Panc1 (cell line): ENCODE measurements around the gene ZNF322. TPM values are rescaled to one million over a fixed set of nuclear protein-coding genes. Genes with fewer than 3 reads are reported as not detected.

Source experiments
- ATAC-seq: fragments of 200-7000 bp; cut with Tn5 transposase; 2 replicates; pipeline ENCODE4 v1.9.1; 2020; ENCODE audit warnings: mild to moderate bottlenecking, moderate library complexity
- BruUV-seq: library from RNA; stranded (reverse); fragments of 400-500 nt; replicated peaks from 2 replicates; lab custom pipeline; 2021; lab: Mats Ljungman, UMichigan
- CTCF ChIA-PET: fragments of 300-600 bp; sonication (Branson Sonifier 250); formaldehyde crosslinking; loops from one replicate; lab custom pipeline; 2022; ENCODE audit warnings: antibody characterized with exemption; lab: Charles Lee
- POLR2A ChIA-PET: fragments of 300-600 bp; sonication (Branson Sonifier 250); formaldehyde crosslinking; loops from one replicate; lab custom pipeline; 2022; ENCODE audit warnings: antibody characterized with exemption; lab: Charles Lee
- DNase-seq: peaks from one replicate; pipeline ENCODE4 v3.0.0-alpha.2; 2010; ENCODE audit warnings: low read depth, low spot score
- H3K27ac ChIP-seq: 2 replicates; pipeline ENCODE4 v1.5.1; 2011; ENCODE audit warnings: mild to moderate bottlenecking, low read length, inconsistent platforms
- H3K27me3 ChIP-seq: fragments of 200-500 bp; sonication (Bioruptor generic); 2 replicates; pipeline ENCODE4 v1.6.0; 2014; ENCODE audit warnings: low read length, inconsistent platforms; ENCODE audit not compliant: control insufficient read depth, insufficient read depth
- H3K36me3 ChIP-seq: fragments of 200-500 bp; sonication (Bioruptor generic); 2 replicates; pipeline ENCODE4 v1.5.1; 2014; ENCODE audit warnings: inconsistent platforms, mild to moderate bottlenecking, low read length, moderate library complexity; ENCODE audit not compliant: control insufficient read depth, insufficient read depth
- H3K4me1 ChIP-seq: 2 replicates; pipeline ENCODE4 v1.5.1; 2011; ENCODE audit warnings: inconsistent platforms, mild to moderate bottlenecking, low read length, moderate library complexity; ENCODE audit not compliant: control insufficient read depth, insufficient read depth
- H3K4me3 ChIP-seq, 2 experiments: 2 replicates each; pipeline ENCODE4 v1.5.1; 2011 to 2012; ENCODE audit warnings: low read depth in 2 of 2, low read length in 2 of 2, mild to moderate bottlenecking in 2 of 2, inconsistent platforms in 1 of 2, moderate library complexity in 1 of 2
- H3K9me3 ChIP-seq: fragments of 200-500 bp; sonication (Bioruptor generic); 2 replicates; pipeline ENCODE4 v1.5.1; 2014; ENCODE audit warnings: low read depth, mild to moderate bottlenecking, inconsistent platforms, low read length, moderate library complexity; ENCODE audit not compliant: control insufficient read depth, insufficient read depth
- CTCF ChIP-seq: fragments of 450-650 bp; IDR thresholded peaks from 2 replicates; pipeline ENCODE4 v1.5.1; 2017; ENCODE audit warnings: mild to moderate bottlenecking
- POLR2AphosphoS5 ChIP-seq: IDR thresholded peaks from 2 replicates; pipeline ENCODE4 v1.6.1; 2012; ENCODE audit warnings: mild to moderate bottlenecking, low read depth, low read length, moderate library complexity
- SIN3A ChIP-seq: IDR thresholded peaks from 2 replicates; pipeline ENCODE4 v1.6.1; 2012; ENCODE audit warnings: low read depth, mild to moderate bottlenecking, low read length, moderate library complexity, borderline replicate concordance; ENCODE audit not compliant: insufficient read depth
- TCF7L2 ChIP-seq: IDR thresholded peaks from 2 replicates; pipeline ENCODE4 v1.6.1; 2011; ENCODE audit warnings: mild to moderate bottlenecking, low read depth, low read length, inconsistent platforms
- in situ Hi-C: cut with HindIII; loops from 2 replicates; pipeline ENCODE4 v1.10.0; 2016; ENCODE audit warnings: low sequenced_read_pairs, low pct_unique_long_range_greater_than_20kb
- intact Hi-C: fragments of 100-400 bp; cut with micrococcal nuclease; formaldehyde crosslinking; loops from one replicate; pipeline ENCODE4 v1.10.0; 2022; ENCODE audit not compliant: unreplicated experiment
- total RNA-seq: library from RNA; stranded (reverse); gene quantifications from one replicate; pipeline ENCODE4 v1.2.1, GENCODE V29; 2021; ENCODE audit not compliant: unreplicated experiment
- TF ChIP-seq, protein P1 (sequence below), 2 experiments: IDR thresholded peaks; 2 replicates each; pipeline ENCODE4 v1.6.1; 2011 to 2012; ENCODE audit warnings: low read depth in 2 of 2, control low read depth in 1 of 2, low read length in 1 of 2, mild to moderate bottlenecking in 1 of 2, moderate library complexity in 1 of 2; ENCODE audit not compliant: insufficient read depth in 1 of 2

ZNF322 gene
- total RNA-seq, 1 experiment from 2014 or later = 31.2 TPM

GRCh38 chr6:26588965-26589364 is 70.6 kb downstream of the ZNF322 start:
- intact Hi-C loops (no loop called here), in situ Hi-C loops (no loop called here)
- no TSS peak for BruUV-seq
- Histone ChIP-seq H3K4me3 (no peak overlapping the region), H3K36me3 (no peaks in the 10 kb centered on the region), H3K27ac (no peak overlapping the region), H3K4me1 (no peaks in the 10 kb centered on the region), H3K9me3 (no peaks in the 10 kb centered on the region), H3K27me3 (peaks cover 6% of the 10 kb centered on the region; the same call in 1 of the 2 replicates)
- no peak for TF ChIP-seq SIN3A
- TF ChIP-seq, protein P1, sequence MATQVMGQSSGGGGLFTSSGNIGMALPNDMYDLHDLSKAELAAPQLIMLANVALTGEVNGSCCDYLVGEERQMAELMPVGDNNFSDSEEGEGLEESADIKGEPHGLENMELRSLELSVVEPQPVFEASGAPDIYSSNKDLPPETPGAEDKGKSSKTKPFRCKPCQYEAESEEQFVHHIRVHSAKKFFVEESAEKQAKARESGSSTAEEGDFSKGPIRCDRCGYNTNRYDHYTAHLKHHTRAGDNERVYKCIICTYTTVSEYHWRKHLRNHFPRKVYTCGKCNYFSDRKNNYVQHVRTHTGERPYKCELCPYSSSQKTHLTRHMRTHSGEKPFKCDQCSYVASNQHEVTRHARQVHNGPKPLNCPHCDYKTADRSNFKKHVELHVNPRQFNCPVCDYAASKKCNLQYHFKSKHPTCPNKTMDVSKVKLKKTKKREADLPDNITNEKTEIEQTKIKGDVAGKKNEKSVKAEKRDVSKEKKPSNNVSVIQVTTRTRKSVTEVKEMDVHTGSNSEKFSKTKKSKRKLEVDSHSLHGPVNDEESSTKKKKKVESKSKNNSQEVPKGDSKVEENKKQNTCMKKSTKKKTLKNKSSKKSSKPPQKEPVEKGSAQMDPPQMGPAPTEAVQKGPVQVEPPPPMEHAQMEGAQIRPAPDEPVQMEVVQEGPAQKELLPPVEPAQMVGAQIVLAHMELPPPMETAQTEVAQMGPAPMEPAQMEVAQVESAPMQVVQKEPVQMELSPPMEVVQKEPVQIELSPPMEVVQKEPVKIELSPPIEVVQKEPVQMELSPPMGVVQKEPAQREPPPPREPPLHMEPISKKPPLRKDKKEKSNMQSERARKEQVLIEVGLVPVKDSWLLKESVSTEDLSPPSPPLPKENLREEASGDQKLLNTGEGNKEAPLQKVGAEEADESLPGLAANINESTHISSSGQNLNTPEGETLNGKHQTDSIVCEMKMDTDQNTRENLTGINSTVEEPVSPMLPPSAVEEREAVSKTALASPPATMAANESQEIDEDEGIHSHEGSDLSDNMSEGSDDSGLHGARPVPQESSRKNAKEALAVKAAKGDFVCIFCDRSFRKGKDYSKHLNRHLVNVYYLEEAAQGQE (IDR thresholded peaks at IDR 0.05; ENCODE audit: insufficient read depth in 1 of 2, low read depth in 2 of 2, low read length in 1 of 2) = no peak
- TF ChIP-seq TCF7L2 = no peak
- TF ChIP-seq CTCF = no peak
- TF ChIP-seq POLR2AphosphoS5 = no peak
- no peak for ATAC-seq
- CTCF ChIA-PET = no interaction called here
- POLR2A ChIA-PET = no interaction called here
- DNase-seq = no peak

Other genes with a start within 250 kb of the ZNF322 start
- gene BTN3A3, start 219.2 kb downstream of the ZNF322 start, total RNA-seq = 0.77 TPM
- 23.0 TPM for gene BTN2A1, start 201.8 kb downstream of the ZNF322 start, total RNA-seq
- gene BTN1A1, start 159.4 kb downstream of the ZNF322 start, total RNA-seq = 0.10 TPM
- gene HMGN4, start 121.4 kb downstream of the ZNF322 start, total RNA-seq = 60.5 TPM
- 18.0 TPM for gene ABT1, start 62.8 kb downstream of the ZNF322 start, total RNA-seq